Parietal lobe (tissue), 1 donor: ENCODE measurements around the gene SPTY2D1. TPM values are rescaled to one million over a fixed set of nuclear protein-coding genes. Genes with fewer than 3 reads are reported as not detected.

Experiments
- total RNA-seq: library from RNA; depleted of rRNA; stranded (reverse); fragments of >200 nt; gene quantifications from one replicate; pipeline ENCODE4 v1.2.3, GENCODE V29; 2014

Gene SPTY2D1
- total RNA-seq: 10.3 TPM

GRCh38 chr11:18634140-18635032 lies at the start of gene SPTY2D1:
Gene SPTY2D1 (minus strand): TSS chr11:18634342. CDS start chr11:18634257, 85 bp downstream.

GRCh38 chr11:18599739-18600230 lies 34.4 kb downstream of the SPTY2D1 start, which contains the start of gene MISFA:
Gene MISFA (plus strand): TSS chr11:18599789. CDS start chr11:18599929, 140 bp downstream.

GRCh38 chr11:18588297-18589252 lies 45.6 kb downstream of the SPTY2D1 start, which contains the start of gene UEVLD:
Gene UEVLD (minus strand): TSS chr11:18588734. CDS start chr11:18588654, 80 bp downstream.

Other genes with a start within 250 kb of the SPTY2D1 start
- gene LDHA, start 239.8 kb downstream of the SPTY2D1 start, total RNA-seq: 99.2 TPM
- gene LDHC, start 222.0 kb downstream of the SPTY2D1 start, total RNA-seq: not detected
- gene LDHAL6A, start 178.5 kb downstream of the SPTY2D1 start, total RNA-seq: 0.94 TPM
- gene TSG101, start 107.4 kb downstream of the SPTY2D1 start, total RNA-seq: 67.3 TPM
- 16.9 TPM for gene UEVLD, start 45.6 kb downstream of the SPTY2D1 start, total RNA-seq
- gene MISFA, start 34.6 kb downstream of the SPTY2D1 start, total RNA-seq: 1.3 TPM
- gene TMEM86A, start 64.4 kb upstream of the SPTY2D1 start, total RNA-seq: 7.5 TPM
- gene IGSF22, start 91.8 kb upstream of the SPTY2D1 start, total RNA-seq: 0.31 TPM
- gene PTPN5, start 157.5 kb upstream of the SPTY2D1 start, total RNA-seq: 46.3 TPM